H1 (cell line): ENCODE results near the gene ANXA5. TPM values are rescaled to one million over a fixed set of nuclear protein-coding genes. Genes with fewer than 3 reads are reported as not detected.

ENCODE experiments used
- CTCF ChIA-PET: fragments of 300-600 bp; sonication (Branson Sonifier 250); formaldehyde crosslinking; loops from one replicate; lab custom pipeline; 2021; ENCODE audit not compliant: partially characterized antibody; lab: Charles Lee
- POLR2A ChIA-PET: fragments of 300-600 bp; sonication (Branson Sonifier 250); formaldehyde crosslinking; loops from one replicate; lab custom pipeline; 2021; ENCODE audit warnings: inconsistent platforms; ENCODE audit not compliant: partially characterized antibody; lab: Charles Lee
- DNase-seq, 2 experiments: peaks; one replicate each; pipeline versions ENCODE4 v3.0.0 to v3.0.0-alpha.2; 2010 to 2022; ENCODE audit warnings: low spot score in 2 of 2, low read depth in 1 of 2, mixed read lengths in 1 of 2
- FAIRE-seq: peaks from 2 replicates; lab custom pipeline; 2011; peaks lifted over from hg19 to GRCh38; lab: Jason Lieb, UNC
- H2AFZ ChIP-seq: 2 replicates; pipeline ENCODE4 v1.8.1; 2012; ENCODE audit warnings: low read length, inconsistent platforms
- H2AK5ac ChIP-seq: 2 replicates; pipeline ENCODE4 v1.6.1; 2013; ENCODE audit warnings: low read depth, low read length
- H2BK120ac ChIP-seq: replicated peaks from 2 replicates; pipeline ENCODE3; 2013; ENCODE audit warnings: low read depth, low read length, inconsistent platforms
- H2BK12ac ChIP-seq: 2 replicates; pipeline ENCODE4 v1.6.1; 2013; ENCODE audit warnings: low read depth, low read length
- H2BK15ac ChIP-seq: 2 replicates; pipeline ENCODE4 v1.6.1; 2013; ENCODE audit warnings: low read length
- H2BK20ac ChIP-seq: 2 replicates; pipeline ENCODE4 v1.6.1; 2013; ENCODE audit warnings: low read length
- H2BK5ac ChIP-seq: 2 replicates; pipeline ENCODE4 v1.6.1; 2013; ENCODE audit warnings: low read depth, low read length
- H3K14ac ChIP-seq: 2 replicates; pipeline ENCODE4 v1.6.1; 2013; ENCODE audit warnings: inconsistent platforms; ENCODE audit not compliant: insufficient read length
- H3K18ac ChIP-seq: 2 replicates; pipeline ENCODE4 v1.6.1; 2013; ENCODE audit warnings: low read length; ENCODE audit errors: extremely low read depth
- H3K23ac ChIP-seq: 2 replicates; pipeline ENCODE4 v1.6.1; 2013; ENCODE audit warnings: inconsistent platforms; ENCODE audit not compliant: insufficient read length
- H3K23me2 ChIP-seq: 2 replicates; pipeline ENCODE4 v1.6.1; 2013; ENCODE audit warnings: low read depth, low read length
- H3K27ac ChIP-seq: 2 replicates; pipeline ENCODE4 v1.6.1; 2011; ENCODE audit warnings: low read depth, low read length, inconsistent platforms
- H3K27me3 ChIP-seq, 4 experiments: replicated peaks in 1 of 4; 1 replicate in 1 of 4; 2 replicates in 3 of 4; pipeline versions ENCODE4 v1.6.1 to v1.8.1; 2011 to 2013; ENCODE audit warnings: low read length in 3 of 4, mild to moderate bottlenecking in 3 of 4, inconsistent platforms in 2 of 4, mixed read lengths in 2 of 4, moderate library complexity in 1 of 4; ENCODE audit not compliant: control insufficient read depth in 3 of 4, insufficient read depth in 3 of 4; ENCODE audit errors: extremely low read depth in 1 of 4
- H3K36me3 ChIP-seq, 4 experiments: 2 replicates each; pipeline versions ENCODE4 v1.6.1 to v1.8.1; 2011 to 2013; ENCODE audit warnings: mild to moderate bottlenecking in 4 of 4, low read length in 3 of 4, moderate library complexity in 2 of 4, control low read depth in 1 of 4, inconsistent platforms in 1 of 4; ENCODE audit not compliant: insufficient read depth in 4 of 4, control insufficient read depth in 2 of 4
- H3K4ac ChIP-seq: replicated peaks from 2 replicates; pipeline ENCODE3; 2013; ENCODE audit warnings: low read length, low read depth, mixed read lengths, inconsistent platforms; ENCODE audit not compliant: insufficient read length
- H3K4me1 ChIP-seq, 4 experiments: replicated peaks in 1 of 4; 1 replicate in 1 of 4; 2 replicates in 3 of 4; pipeline versions ENCODE4 v1.6.1 to v1.8.1; 2011 to 2013; ENCODE audit warnings: low read length in 3 of 4, inconsistent platforms in 2 of 4, mixed read lengths in 1 of 4; ENCODE audit not compliant: insufficient read depth in 4 of 4, control insufficient read depth in 3 of 4
- H3K4me2 ChIP-seq, 2 experiments: 2 replicates each; pipeline versions ENCODE4 v1.6.1 to v1.8.1; 2011 to 2013; ENCODE audit warnings: low read depth in 2 of 2, low read length in 2 of 2, control low read depth in 1 of 2, inconsistent platforms in 1 of 2, mild to moderate bottlenecking in 1 of 2; ENCODE audit not compliant: insufficient read depth in 1 of 2
- H3K4me3 ChIP-seq, 4 experiments: fragments of 200-600, 300-600 bp in 1 of 4; sonication (generic), shearing (Covaris generic), sonication (Bioruptor Twin) in 1 of 4; 2 replicates each; pipeline versions ENCODE4 v1.5.1 to v1.8.1; 2011 to 2016; ENCODE audit warnings: low read length in 4 of 4, low read depth in 3 of 4, control low read depth in 2 of 4, inconsistent platforms in 2 of 4, mild to moderate bottlenecking in 2 of 4, mixed read lengths in 1 of 4, moderate library complexity in 1 of 4; ENCODE audit not compliant: insufficient read depth in 2 of 4; ENCODE audit errors: extremely low read depth in 1 of 4
- H3K56ac ChIP-seq: replicated peaks from 2 replicates; pipeline ENCODE3; 2013; ENCODE audit warnings: low read depth, mild to moderate bottlenecking, mixed read lengths, low read length, inconsistent platforms; ENCODE audit not compliant: insufficient read length
- H3K79me1 ChIP-seq: 2 replicates; pipeline ENCODE4 v1.6.1; 2013; ENCODE audit warnings: low read depth, low read length, control low read depth
- H3K79me2 ChIP-seq, 2 experiments: 2 replicates each; pipeline versions ENCODE4 v1.6.1 to v1.8.1; 2012 to 2013; ENCODE audit warnings: low read length in 2 of 2, mild to moderate bottlenecking in 2 of 2, inconsistent platforms in 1 of 2; ENCODE audit not compliant: insufficient read depth in 2 of 2, control insufficient read depth in 1 of 2
- H3K9ac ChIP-seq, 4 experiments: replicated peaks in 1 of 4; 1 replicate in 1 of 4; 2 replicates in 3 of 4; pipeline versions ENCODE4 v1.6.1 to v1.8.1; 2011 to 2013; ENCODE audit warnings: low read depth in 3 of 4, low read length in 3 of 4, control low read depth in 2 of 4, mild to moderate bottlenecking in 2 of 4, moderate library complexity in 2 of 4, inconsistent platforms in 1 of 4; ENCODE audit errors: extremely low read depth in 1 of 4
- H3K9me3 ChIP-seq, 2 experiments: 2 replicates each; pipeline versions ENCODE4 v1.6.1 to v1.8.1; 2012 to 2013; ENCODE audit warnings: mild to moderate bottlenecking in 2 of 2, moderate library complexity in 2 of 2, control low read depth in 1 of 2, inconsistent platforms in 1 of 2, low read depth in 1 of 2, low read length in 1 of 2, mixed read lengths in 1 of 2; ENCODE audit not compliant: insufficient read depth in 2 of 2
- H4K20me1 ChIP-seq, 2 experiments: replicated peaks in 1 of 2; 2 replicates each; pipeline versions ENCODE3 to v1.8.1; 2011 to 2013; ENCODE audit warnings: inconsistent platforms in 2 of 2, low read length in 2 of 2, mild to moderate bottlenecking in 1 of 2; ENCODE audit not compliant: insufficient read depth in 2 of 2, control insufficient read depth in 1 of 2
- H4K5ac ChIP-seq: 2 replicates; pipeline ENCODE4 v1.6.1; 2013; ENCODE audit warnings: low read length, low read depth, mixed read lengths, inconsistent platforms; ENCODE audit not compliant: insufficient read length
- H4K8ac ChIP-seq: 2 replicates; pipeline ENCODE4 v1.8.0; 2013; ENCODE audit warnings: mild to moderate bottlenecking, moderate library complexity, low read length, inconsistent platforms; ENCODE audit not compliant: insufficient read depth; ENCODE audit errors: extremely low read depth
- H4K91ac ChIP-seq: replicated peaks from 2 replicates; pipeline ENCODE3; 2013; ENCODE audit warnings: low read length, mixed read lengths, inconsistent platforms; ENCODE audit not compliant: insufficient read length
- BACH1 ChIP-seq: IDR thresholded peaks from 2 replicates; pipeline ENCODE4 v1.6.1; 2012; ENCODE audit warnings: low read length, improper control_type of control experiment
- CTBP2 ChIP-seq: IDR thresholded peaks from 2 replicates; pipeline ENCODE4 v1.7.0; 2011; ENCODE audit warnings: borderline replicate concordance, mild to moderate bottlenecking, moderate library complexity, mixed read lengths, low read length; ENCODE audit not compliant: insufficient read depth, insufficient read length
- GABPA ChIP-seq: IDR thresholded peaks from 2 replicates; pipeline ENCODE4 v1.6.1; 2011; ENCODE audit warnings: mild to moderate bottlenecking, low read length, moderate library complexity, borderline replicate concordance; ENCODE audit not compliant: insufficient read depth
- GTF2F1 ChIP-seq: IDR thresholded peaks from 2 replicates; pipeline ENCODE4 v1.6.1; 2012; ENCODE audit warnings: low read depth, low read length, improper control_type of control experiment, borderline replicate concordance
- JUN ChIP-seq: IDR thresholded peaks from 2 replicates; pipeline ENCODE4 v1.6.1; 2011; ENCODE audit warnings: low read depth, mild to moderate bottlenecking, improper control_type of control experiment, low read length
- KDM4A ChIP-seq: IDR thresholded peaks from one replicate; pipeline ENCODE4 v1.7.1; 2012; ENCODE audit warnings: low read depth, mild to moderate bottlenecking, moderate library complexity, low read length, inconsistent platforms; ENCODE audit not compliant: severe bottlenecking
- RBBP5 ChIP-seq: IDR thresholded peaks from 2 replicates; pipeline ENCODE4 v1.7.1; 2012; ENCODE audit warnings: low read depth, mild to moderate bottlenecking, inconsistent platforms, low read length, moderate library complexity, borderline replicate concordance
- TEAD4 ChIP-seq: IDR thresholded peaks from 2 replicates; pipeline ENCODE4 v1.6.1; 2012; ENCODE audit warnings: low read depth, low read length, inconsistent platforms, mixed read lengths
- WGBS, 2 experiments: shearing (Covaris generic) in 1 of 2; methylation state at CpG; one replicate each; pipeline versions ENCODE4 v1.1.6 to v1.1.7; 2013 to 2015; ENCODE audit warnings: low lambda C conversion rate in 2 of 2, mixed read lengths in 2 of 2, inconsistent platforms in 1 of 2, low coverage in 1 of 2, missing lambda C conversion rate in 1 of 2; ENCODE audit not compliant: insufficient replicate concordance in 2 of 2, insufficient coverage in 1 of 2, insufficient read length in 1 of 2; ENCODE audit errors: extremely low coverage in 1 of 2, missing lambda C conversion rate in 1 of 2; 5-methylcytosine and 5-hydroxymethylcytosine counted together
- polyA plus RNA-seq, 7 experiments: library from polyadenylated mRNA; depleted of rRNA in 3 of 7; stranded (reverse) in 5 of 7; unstranded in 2 of 7; fragments of >200 nt in 5 of 7; fragments of 200-250 nt in 2 of 7; gene quantifications; 1 replicate in 5 of 7; 2 replicates in 1 of 7; 4 replicates in 1 of 7; pipeline versions ENCODE4 v1.2.1 to v1.2.3, GENCODE V29; 2011 to 2013; ENCODE audit warnings: missing spikeins in 2 of 7, mixed read lengths in 2 of 7
- total RNA-seq: library from RNA; stranded (reverse); fragmentation: NEBNext Ultra II Directional; extraction: Animal tissue kit (Norgen Biotek cat#: 25700); gene quantifications from 2 replicates; pipeline ENCODE4 v1.2.1, GENCODE V29; 2021

The ANXA5 gene
- total and polyA plus RNA-seq, 2 of the 8 experiments (the other 6 are each of a cell fraction or from before 2014, with no cell fraction given): 213 to 221 TPM

GRCh38 chr4:121650741-121651140 lies 46.0 kb downstream of the ANXA5 start:
- Histone ChIP-seq H3K4ac (no peak overlapping the region), H2AFZ (no peak overlapping the region), H3K23me2 (no peaks in the 10 kb centered on the region), H3K4me1 (no peaks in the 10 kb centered on the region), H2BK12ac (no peak overlapping the region), H3K14ac (no peak overlapping the region), H3K79me1 (no peaks in the 10 kb centered on the region), H2BK120ac (no peak overlapping the region), H3K27ac (no peak overlapping the region), H4K91ac (no peak overlapping the region), H3K4me3 (no peak overlapping the region), H3K23ac (no peak overlapping the region), H2BK20ac (no peak overlapping the region), H3K9ac (no peak overlapping the region), H3K56ac (no peak overlapping the region), H2BK5ac (no peak overlapping the region), H4K5ac (no peak overlapping the region), H3K36me3 (no peaks in the 10 kb centered on the region), H3K9me3 (no peaks in the 10 kb centered on the region), H3K18ac (no peak overlapping the region), H2AK5ac (no peak overlapping the region), H4K20me1 (no peaks in the 10 kb centered on the region), H4K8ac (no peak overlapping the region), H3K4me2 (no peak overlapping the region), H2BK15ac (no peak overlapping the region), H3K27me3 (no peaks in the 10 kb centered on the region), H3K79me2 (no peaks in the 10 kb centered on the region)
- ChIA-PET POLR2A (no interaction called here), CTCF (interaction anchor here (0.9 to 2.1 kb wide), 7 partner anchors 12 to 458 kb away, joined by 3 to 11 read pairs (median 3); no protein-coding TSS in a partner anchor)
- 90% methylated on average over 2 of the region's 2 CpGs; no CpG with 5 or more reads in 1 of the 2 experiments for WGBS, 2 experiments
- no peak for FAIRE-seq
- no peak for DNase-seq
- TF ChIP-seq CTBP2 (no peak), BACH1 (no peak), GABPA (no peak), GTF2F1 (no peak), TEAD4 (no peak), KDM4A (no peak), RBBP5 (no peak), JUN (no peak)
